K562 (cell line): ENCODE measurements around the gene VPS4B. TPM values are rescaled to one million over a fixed set of nuclear protein-coding genes. Genes with fewer than 3 reads are reported as not detected.

Experiments used
- ATAC-seq: fragments of 200-7000 bp; cut with Tn5 transposase; 3 replicates; pipeline ENCODE4 v1.9.1; 2020; ENCODE audit warnings: moderate library complexity
- BruUV-seq: library from RNA; stranded (reverse); fragments of 400-500 nt; replicated peaks from 2 replicates; lab custom pipeline; 2021; lab: Mats Ljungman, UMichigan
- CTCF ChIA-PET: fragments of 300-600 bp; formaldehyde crosslinking; extraction: SDS; loops from one replicate; lab custom pipeline; 2021; ENCODE audit warnings: low intra/inter-chr PET ratio; lab: Yijun Ruan, JAX
- POLR2A ChIA-PET: fragments of 300-600, 350-650 bp; sonication (Branson Sonifier 250); formaldehyde crosslinking; extraction: SDS; loops from one replicate; lab custom pipeline; 2021; ENCODE audit warnings: antibody characterized with exemption, inconsistent platforms; lab: Yijun Ruan, JAX
- DNase-seq, 4 experiments: peaks; one replicate each; pipeline versions ENCODE4 v3.0.0 to v3.0.0-alpha.2; 2011 to 2018; ENCODE audit warnings: low spot score in 3 of 4, mixed read lengths in 3 of 4; ENCODE audit errors: extremely low read depth in 1 of 4
- FAIRE-seq: peaks from 2 replicates; lab custom pipeline; 2011; peaks lifted over from hg19 to GRCh38; lab: Jason Lieb, UNC
- H2AFZ ChIP-seq: 2 replicates; pipeline ENCODE4 v1.6.0; 2011; ENCODE audit warnings: low read depth, low read length, control low read depth, inconsistent platforms
- H3K27ac ChIP-seq: fragments of 200-600 bp; 3 replicates; pipeline ENCODE4 v1.8.0; 2011; ENCODE audit warnings: low read depth, mild to moderate bottlenecking, control low read depth, inconsistent platforms, low read length, moderate library complexity, mixed read lengths; ENCODE audit errors: extremely low read depth
- H3K27me3 ChIP-seq, 2 experiments: fragments of 300-600 bp in 1 of 2; 2 replicates in 1 of 2; 3 replicates in 1 of 2; pipeline versions ENCODE4 v1.6.0 to v1.8.0; 2011; ENCODE audit warnings: inconsistent platforms in 2 of 2, low read length in 2 of 2, mild to moderate bottlenecking in 1 of 2, mixed read lengths in 1 of 2, moderate library complexity in 1 of 2; ENCODE audit not compliant: control insufficient read depth in 2 of 2, insufficient read depth in 2 of 2
- H3K36me3 ChIP-seq: fragments of 300-600 bp; 3 replicates; pipeline ENCODE4 v1.8.0; 2011; ENCODE audit warnings: mild to moderate bottlenecking, low read length, inconsistent platforms; ENCODE audit not compliant: control insufficient read depth, insufficient read depth
- H3K4me1 ChIP-seq, 2 experiments: fragments of 200-600 bp in 1 of 2; replicated peaks in 1 of 2; 2 replicates in 1 of 2; 3 replicates in 1 of 2; pipeline versions ENCODE4 v1.5.1 to v1.8.0; 2011; ENCODE audit warnings: inconsistent platforms in 2 of 2, low read length in 2 of 2, mild to moderate bottlenecking in 1 of 2, mixed read lengths in 1 of 2, moderate library complexity in 1 of 2; ENCODE audit not compliant: control insufficient read depth in 2 of 2, insufficient read depth in 2 of 2
- H3K4me2 ChIP-seq: 2 replicates; pipeline ENCODE4 v1.6.1; 2011; ENCODE audit warnings: low read length, control low read depth, inconsistent platforms, mixed read lengths; ENCODE audit not compliant: insufficient read depth
- H3K4me3 ChIP-seq: fragments of 200-600 bp; sonication (generic), shearing (Covaris generic); 2 replicates; pipeline ENCODE4 v1.5.1; 2016; ENCODE audit warnings: control low read depth, inconsistent platforms
- H3K79me2 ChIP-seq: fragments of 200-600 bp; 3 replicates; pipeline ENCODE4 v1.8.0; 2011; ENCODE audit warnings: low read length, inconsistent platforms; ENCODE audit not compliant: control insufficient read depth, insufficient read depth
- H3K9ac ChIP-seq, 2 experiments: 2 replicates each; pipeline versions ENCODE4 v1.6.0 to v1.6.1; 2011; ENCODE audit warnings: low read depth in 2 of 2, low read length in 2 of 2, control low read depth in 1 of 2, inconsistent platforms in 1 of 2, mild to moderate bottlenecking in 1 of 2, mixed read lengths in 1 of 2; ENCODE audit not compliant: insufficient read depth in 1 of 2
- H3K9me1 ChIP-seq: one replicate; pipeline ENCODE4 v1.6.0; 2011; ENCODE audit warnings: inconsistent platforms, mild to moderate bottlenecking, low read length, moderate library complexity; ENCODE audit not compliant: control insufficient read depth, insufficient read depth
- H3K9me3 ChIP-seq: replicated peaks from 2 replicates; pipeline ENCODE4 v1.5.1; 2011; ENCODE audit warnings: low read depth, low read length, inconsistent platforms; ENCODE audit not compliant: control insufficient read depth, insufficient read depth
- H4K20me1 ChIP-seq: replicated peaks from 2 replicates; pipeline ENCODE4 v1.6.1; 2011; ENCODE audit warnings: low read length, inconsistent platforms, mixed read lengths; ENCODE audit not compliant: control insufficient read depth, insufficient read depth
- ELK3 ChIP-seq: fragments of 450-650 bp; formaldehyde crosslinking; IDR thresholded peaks from 2 replicates; pipeline ENCODE4 v1.4.0; 2020; ENCODE audit warnings: mild to moderate bottlenecking
- JUND ChIP-seq, 2 experiments: IDR thresholded peaks; 2 replicates in 1 of 2; 3 replicates in 1 of 2; pipeline ENCODE4 v1.6.1; 2011; ENCODE audit warnings: borderline replicate concordance in 2 of 2, low read depth in 2 of 2, low read length in 2 of 2, improper control_type of control experiment in 1 of 2, missing biosample characterization in 1 of 2, missing genetic modification characterization in 1 of 2, missing genetic modification reagents in 1 of 2
- NRF1 ChIP-seq, 2 experiments: fragments of 450-650 bp; IDR thresholded peaks in 1 of 2; conservative IDR thresholded peaks in 1 of 2; 2 replicates each; pipeline ENCODE4 v1.6.1; 2014; ENCODE audit warnings: mild to moderate bottlenecking in 2 of 2
- PHB ChIP-seq: fragments of 250-450 bp; sonication (Bioruptor Pico); IDR thresholded peaks from 2 replicates; pipeline ENCODE4 v1.5.0; 2021
- STAT5A ChIP-seq: IDR thresholded peaks from 2 replicates; pipeline ENCODE4 v1.6.1; 2012; ENCODE audit warnings: low read length, inconsistent platforms, borderline replicate concordance
- ZNF699 ChIP-seq: fragments of 250-450 bp; sonication (Bioruptor Pico); IDR thresholded peaks from 2 replicates; pipeline ENCODE4 v1.8.0; 2021; ENCODE audit warnings: mild to moderate bottlenecking, moderate library complexity; ENCODE audit not compliant: insufficient replicate concordance
- WGBS: fragments of 100-300 bp; shearing (Covaris generic); methylation state at CpG from one replicate; pipeline ENCODE4 v1.1.6; 2016; ENCODE audit warnings: low coverage, mixed read lengths; ENCODE audit not compliant: insufficient coverage; ENCODE audit errors: missing lambda C conversion rate; 5-methylcytosine and 5-hydroxymethylcytosine counted together
- in situ Hi-C: fragments of 300-500 bp; cut with MboI; formaldehyde crosslinking; loops from 4 replicates; pipeline ENCODE4 v1.15.0; 2018; ENCODE audit warnings: inconsistent platforms, mixed read lengths
- intact Hi-C: fragments of 100-400 bp; cut with micrococcal nuclease; formaldehyde crosslinking; loops from 2 replicates; pipeline ENCODE4 v1.14.2; 2022
- polyA plus RNA-seq, 8 experiments: library from polyadenylated mRNA; depleted of rRNA in 4 of 8; stranded (reverse) in 5 of 8; unstranded in 3 of 8; fragments of >200 nt; fragmentation: Nextera tagmentation in 2 of 8; fragmentation: Illumina TruSeq in 1 of 8; extraction: Ambion mirVana in 2 of 8; extraction: Trizol in 1 of 8; gene quantifications; 2 replicates each; pipeline versions ENCODE4 v1.2.1 to v1.2.3, GENCODE V29; 2011 to 2014; ENCODE audit warnings: inconsistent platforms in 1 of 8, missing spikeins in 1 of 8
- total RNA-seq, 7 experiments: library from RNA; depleted of rRNA in 6 of 7; stranded (reverse); fragments of >200 nt in 6 of 7; fragmentation: Illumina TruSeq in 2 of 7; extraction: Trizol in 2 of 7; gene quantifications; 2 replicates each; pipeline versions ENCODE4 v1.2.1 to v1.2.3, GENCODE V29; 2011 to 2021; ENCODE audit warnings: low replicate concordance in 1 of 7
- TF ChIP-seq, protein P1 (sequence below): sonication (generic); formaldehyde crosslinking; IDR thresholded peaks from 2 replicates; pipeline ENCODE4 v1.4.0; 2020; ENCODE audit warnings: mild to moderate bottlenecking, missing genetic modification reagents

VPS4B gene
- total and polyA plus RNA-seq, 9 of the 15 experiments (the other 6 are each of a cell fraction or from before 2014, with no cell fraction given), result 7.3 to 16.4 (median 10.4) TPM

GRCh38 chr18:63451799-63452660, 29.8 kb upstream of the VPS4B start (continued):
- TF ChIP-seq NRF1 (conservative IDR thresholded peaks at IDR 0.05 in 1 of 2, IDR thresholded peaks at IDR 0.05 in 1 of 2) (peak; percentile 56 to 70), JUND (IDR thresholded peaks at IDR 0.05; ENCODE audit: borderline replicate concordance, low read depth, low read length) (no peak), JUND (tag; IDR thresholded peaks at IDR 0.05; ENCODE audit: borderline replicate concordance, low read depth, low read length) (no peak), PHB (CRISPR knock-in tag) (no peak), ZNF699 (CRISPR knock-in tag) (no peak)

- Histone ChIP-seq H2AFZ (no peak overlapping the region), H4K20me1 (no peaks in the 10 kb centered on the region), H3K27ac (no peak overlapping the region), H3K9ac (no peak overlapping the region), H3K9me3 (no peaks in the 10 kb centered on the region), H3K4me2 (no peak overlapping the region), H3K4me3 (no peak overlapping the region), H3K27me3 (no peaks in the 10 kb centered on the region), H3K4me1 (no peaks in the 10 kb centered on the region; a peak in 1 of 5 replicates), H3K9me1 (no peaks in the 10 kb centered on the region), H3K36me3 (no peaks in the 10 kb centered on the region), H3K79me2 (no peaks in the 10 kb centered on the region)
- WGBS, result 13% methylated on average over 3 of the region's 4 CpGs
- POLR2A ChIA-PET, result no interaction called here
- FAIRE-seq (no peak), DNase-seq (no peak), ATAC-seq (no peak)
- intact Hi-C loops, result no loop called here
- CTCF ChIA-PET, result no interaction called here
- BruUV-seq, result no TSS peak
- in situ Hi-C loops, result no loop called here
- TF ChIP-seq, protein P1, sequence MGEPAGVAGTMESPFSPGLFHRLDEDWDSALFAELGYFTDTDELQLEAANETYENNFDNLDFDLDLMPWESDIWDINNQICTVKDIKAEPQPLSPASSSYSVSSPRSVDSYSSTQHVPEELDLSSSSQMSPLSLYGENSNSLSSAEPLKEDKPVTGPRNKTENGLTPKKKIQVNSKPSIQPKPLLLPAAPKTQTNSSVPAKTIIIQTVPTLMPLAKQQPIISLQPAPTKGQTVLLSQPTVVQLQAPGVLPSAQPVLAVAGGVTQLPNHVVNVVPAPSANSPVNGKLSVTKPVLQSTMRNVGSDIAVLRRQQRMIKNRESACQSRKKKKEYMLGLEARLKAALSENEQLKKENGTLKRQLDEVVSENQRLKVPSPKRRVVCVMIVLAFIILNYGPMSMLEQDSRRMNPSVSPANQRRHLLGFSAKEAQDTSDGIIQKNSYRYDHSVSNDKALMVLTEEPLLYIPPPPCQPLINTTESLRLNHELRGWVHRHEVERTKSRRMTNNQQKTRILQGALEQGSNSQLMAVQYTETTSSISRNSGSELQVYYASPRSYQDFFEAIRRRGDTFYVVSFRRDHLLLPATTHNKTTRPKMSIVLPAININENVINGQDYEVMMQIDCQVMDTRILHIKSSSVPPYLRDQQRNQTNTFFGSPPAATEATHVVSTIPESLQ (CRISPR knock-in tag), result no peak
- TF ChIP-seq STAT5A (no peak), ELK3 (CRISPR knock-in tag) (no peak)
Observed at GRCh38 chr18:63449426-63449825, 27.1 kb upstream of the VPS4B start.
